ENCODE results near the gene CD300C. TPM values are rescaled to one million over a fixed set of nuclear protein-coding genes. Genes with fewer than 3 reads are reported as not detected.
A peak's percentile ranks its signal among the peaks of the same experiment; 100 is the strongest.

Gene CD300C
- total and polyA plus RNA-seq, 10 of the 15 experiments (the other 5 are each of a cell fraction or from before 2014, with no cell fraction given), result 0.12 to 0.38 (median 0.23) TPM; not detected in 3

DNA sequence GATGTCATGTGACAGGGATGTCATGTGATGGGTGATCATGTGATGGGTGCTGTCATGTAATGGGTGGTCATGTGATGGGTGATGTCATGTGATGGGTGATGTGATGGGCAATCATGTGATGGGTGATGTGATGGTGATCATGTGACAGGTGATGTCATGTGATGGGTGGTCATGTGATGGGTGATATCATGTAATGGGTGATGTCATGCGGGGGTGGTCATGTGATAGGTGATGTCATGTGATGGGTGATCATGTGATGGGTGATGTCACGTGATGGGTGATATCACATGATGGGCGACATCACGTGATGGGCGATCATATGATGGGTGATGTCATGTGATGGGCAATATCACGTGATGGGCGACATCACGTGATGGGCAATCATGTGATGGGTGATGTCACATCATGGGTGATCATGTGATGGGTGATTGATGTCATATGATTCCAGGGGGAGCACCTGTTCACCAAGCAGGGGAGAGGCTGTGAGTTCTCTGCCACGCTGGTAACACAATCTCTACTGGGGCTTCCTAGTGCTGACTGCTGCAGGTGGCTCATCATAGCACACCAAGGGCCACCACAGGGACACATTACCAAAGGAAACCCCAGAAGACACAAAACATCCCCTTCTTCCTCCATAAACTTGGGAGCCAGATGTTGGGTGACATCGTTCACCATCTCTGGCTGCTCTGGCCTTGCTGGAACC, 31.1 kb downstream of the CD300C start (continued):
- TF ChIP-seq, protein P1, sequence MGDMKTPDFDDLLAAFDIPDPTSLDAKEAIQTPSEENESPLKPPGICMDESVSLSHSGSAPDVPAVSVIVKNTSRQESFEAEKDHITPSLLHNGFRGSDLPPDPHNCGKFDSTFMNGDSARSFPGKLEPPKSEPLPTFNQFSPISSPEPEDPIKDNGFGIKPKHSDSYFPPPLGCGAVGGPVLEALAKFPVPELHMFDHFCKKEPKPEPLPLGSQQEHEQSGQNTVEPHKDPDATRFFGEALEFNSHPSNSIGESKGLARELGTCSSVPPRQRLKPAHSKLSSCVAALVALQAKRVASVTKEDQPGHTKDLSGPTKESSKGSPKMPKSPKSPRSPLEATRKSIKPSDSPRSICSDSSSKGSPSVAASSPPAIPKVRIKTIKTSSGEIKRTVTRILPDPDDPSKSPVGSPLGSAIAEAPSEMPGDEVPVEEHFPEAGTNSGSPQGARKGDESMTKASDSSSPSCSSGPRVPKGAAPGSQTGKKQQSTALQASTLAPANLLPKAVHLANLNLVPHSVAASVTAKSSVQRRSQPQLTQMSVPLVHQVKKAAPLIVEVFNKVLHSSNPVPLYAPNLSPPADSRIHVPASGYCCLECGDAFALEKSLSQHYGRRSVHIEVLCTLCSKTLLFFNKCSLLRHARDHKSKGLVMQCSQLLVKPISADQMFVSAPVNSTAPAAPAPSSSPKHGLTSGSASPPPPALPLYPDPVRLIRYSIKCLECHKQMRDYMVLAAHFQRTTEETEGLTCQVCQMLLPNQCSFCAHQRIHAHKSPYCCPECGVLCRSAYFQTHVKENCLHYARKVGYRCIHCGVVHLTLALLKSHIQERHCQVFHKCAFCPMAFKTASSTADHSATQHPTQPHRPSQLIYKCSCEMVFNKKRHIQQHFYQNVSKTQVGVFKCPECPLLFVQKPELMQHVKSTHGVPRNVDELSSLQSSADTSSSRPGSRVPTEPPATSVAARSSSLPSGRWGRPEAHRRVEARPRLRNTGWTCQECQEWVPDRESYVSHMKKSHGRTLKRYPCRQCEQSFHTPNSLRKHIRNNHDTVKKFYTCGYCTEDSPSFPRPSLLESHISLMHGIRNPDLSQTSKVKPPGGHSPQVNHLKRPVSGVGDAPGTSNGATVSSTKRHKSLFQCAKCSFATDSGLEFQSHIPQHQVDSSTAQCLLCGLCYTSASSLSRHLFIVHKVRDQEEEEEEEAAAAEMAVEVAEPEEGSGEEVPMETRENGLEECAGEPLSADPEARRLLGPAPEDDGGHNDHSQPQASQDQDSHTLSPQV (IDR thresholded peaks at IDR 0.05), result no peak
- TF ChIP-seq, protein P2, sequence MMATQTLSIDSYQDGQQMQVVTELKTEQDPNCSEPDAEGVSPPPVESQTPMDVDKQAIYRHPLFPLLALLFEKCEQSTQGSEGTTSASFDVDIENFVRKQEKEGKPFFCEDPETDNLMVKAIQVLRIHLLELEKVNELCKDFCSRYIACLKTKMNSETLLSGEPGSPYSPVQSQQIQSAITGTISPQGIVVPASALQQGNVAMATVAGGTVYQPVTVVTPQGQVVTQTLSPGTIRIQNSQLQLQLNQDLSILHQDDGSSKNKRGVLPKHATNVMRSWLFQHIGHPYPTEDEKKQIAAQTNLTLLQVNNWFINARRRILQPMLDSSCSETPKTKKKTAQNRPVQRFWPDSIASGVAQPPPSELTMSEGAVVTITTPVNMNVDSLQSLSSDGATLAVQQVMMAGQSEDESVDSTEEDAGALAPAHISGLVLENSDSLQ (IDR thresholded peaks at IDR 0.05), result peak; percentile 68; the same call in 1 of the 2 replicates
- TF ChIP-seq, protein P3, sequence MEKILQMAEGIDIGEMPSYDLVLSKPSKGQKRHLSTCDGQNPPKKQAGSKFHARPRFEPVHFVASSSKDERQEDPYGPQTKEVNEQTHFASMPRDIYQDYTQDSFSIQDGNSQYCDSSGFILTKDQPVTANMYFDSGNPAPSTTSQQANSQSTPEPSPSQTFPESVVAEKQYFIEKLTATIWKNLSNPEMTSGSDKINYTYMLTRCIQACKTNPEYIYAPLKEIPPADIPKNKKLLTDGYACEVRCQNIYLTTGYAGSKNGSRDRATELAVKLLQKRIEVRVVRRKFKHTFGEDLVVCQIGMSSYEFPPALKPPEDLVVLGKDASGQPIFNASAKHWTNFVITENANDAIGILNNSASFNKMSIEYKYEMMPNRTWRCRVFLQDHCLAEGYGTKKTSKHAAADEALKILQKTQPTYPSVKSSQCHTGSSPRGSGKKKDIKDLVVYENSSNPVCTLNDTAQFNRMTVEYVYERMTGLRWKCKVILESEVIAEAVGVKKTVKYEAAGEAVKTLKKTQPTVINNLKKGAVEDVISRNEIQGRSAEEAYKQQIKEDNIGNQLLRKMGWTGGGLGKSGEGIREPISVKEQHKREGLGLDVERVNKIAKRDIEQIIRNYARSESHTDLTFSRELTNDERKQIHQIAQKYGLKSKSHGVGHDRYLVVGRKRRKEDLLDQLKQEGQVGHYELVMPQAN (conservative IDR thresholded peaks at IDR 0.05), result no peak
- TF ChIP-seq, protein P4, sequence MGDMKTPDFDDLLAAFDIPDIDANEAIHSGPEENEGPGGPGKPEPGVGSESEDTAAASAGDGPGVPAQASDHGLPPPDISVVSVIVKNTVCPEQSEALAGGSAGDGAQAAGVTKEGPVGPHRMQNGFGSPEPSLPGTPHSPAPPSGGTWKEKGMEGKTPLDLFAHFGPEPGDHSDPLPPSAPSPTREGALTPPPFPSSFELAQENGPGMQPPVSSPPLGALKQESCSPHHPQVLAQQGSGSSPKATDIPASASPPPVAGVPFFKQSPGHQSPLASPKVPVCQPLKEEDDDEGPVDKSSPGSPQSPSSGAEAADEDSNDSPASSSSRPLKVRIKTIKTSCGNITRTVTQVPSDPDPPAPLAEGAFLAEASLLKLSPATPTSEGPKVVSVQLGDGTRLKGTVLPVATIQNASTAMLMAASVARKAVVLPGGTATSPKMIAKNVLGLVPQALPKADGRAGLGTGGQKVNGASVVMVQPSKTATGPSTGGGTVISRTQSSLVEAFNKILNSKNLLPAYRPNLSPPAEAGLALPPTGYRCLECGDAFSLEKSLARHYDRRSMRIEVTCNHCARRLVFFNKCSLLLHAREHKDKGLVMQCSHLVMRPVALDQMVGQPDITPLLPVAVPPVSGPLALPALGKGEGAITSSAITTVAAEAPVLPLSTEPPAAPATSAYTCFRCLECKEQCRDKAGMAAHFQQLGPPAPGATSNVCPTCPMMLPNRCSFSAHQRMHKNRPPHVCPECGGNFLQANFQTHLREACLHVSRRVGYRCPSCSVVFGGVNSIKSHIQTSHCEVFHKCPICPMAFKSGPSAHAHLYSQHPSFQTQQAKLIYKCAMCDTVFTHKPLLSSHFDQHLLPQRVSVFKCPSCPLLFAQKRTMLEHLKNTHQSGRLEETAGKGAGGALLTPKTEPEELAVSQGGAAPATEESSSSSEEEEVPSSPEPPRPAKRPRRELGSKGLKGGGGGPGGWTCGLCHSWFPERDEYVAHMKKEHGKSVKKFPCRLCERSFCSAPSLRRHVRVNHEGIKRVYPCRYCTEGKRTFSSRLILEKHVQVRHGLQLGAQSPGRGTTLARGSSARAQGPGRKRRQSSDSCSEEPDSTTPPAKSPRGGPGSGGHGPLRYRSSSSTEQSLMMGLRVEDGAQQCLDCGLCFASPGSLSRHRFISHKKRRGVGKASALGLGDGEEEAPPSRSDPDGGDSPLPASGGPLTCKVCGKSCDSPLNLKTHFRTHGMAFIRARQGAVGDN (IDR thresholded peaks at IDR 0.05), result no peak
- TF ChIP-seq SMARCA5 (IDR thresholded peaks at IDR 0.05), result no peak
- TF ChIP-seq, protein P5, sequence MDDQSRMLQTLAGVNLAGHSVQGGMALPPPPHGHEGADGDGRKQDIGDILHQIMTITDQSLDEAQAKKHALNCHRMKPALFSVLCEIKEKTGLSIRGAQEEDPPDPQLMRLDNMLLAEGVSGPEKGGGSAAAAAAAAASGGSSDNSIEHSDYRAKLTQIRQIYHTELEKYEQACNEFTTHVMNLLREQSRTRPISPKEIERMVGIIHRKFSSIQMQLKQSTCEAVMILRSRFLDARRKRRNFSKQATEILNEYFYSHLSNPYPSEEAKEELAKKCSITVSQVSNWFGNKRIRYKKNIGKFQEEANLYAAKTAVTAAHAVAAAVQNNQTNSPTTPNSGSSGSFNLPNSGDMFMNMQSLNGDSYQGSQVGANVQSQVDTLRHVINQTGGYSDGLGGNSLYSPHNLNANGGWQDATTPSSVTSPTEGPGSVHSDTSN (IDR thresholded peaks at IDR 0.05; ENCODE audit: insufficient replicate concordance, low read depth, low read length), result peak; percentile 43
- no peak for TF ChIP-seq CHD1 (IDR thresholded peaks at IDR 0.05; ENCODE audit: low read depth, low read length)
- TF ChIP-seq, protein P6, sequence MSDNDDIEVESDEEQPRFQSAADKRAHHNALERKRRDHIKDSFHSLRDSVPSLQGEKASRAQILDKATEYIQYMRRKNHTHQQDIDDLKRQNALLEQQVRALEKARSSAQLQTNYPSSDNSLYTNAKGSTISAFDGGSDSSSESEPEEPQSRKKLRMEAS (IDR thresholded peaks at IDR 0.05; ENCODE audit: low read depth, low read length), result no peak
- no peak; the same call in 1 of the 2 replicates for TF ChIP-seq SIN3A (IDR thresholded peaks at IDR 0.05; ENCODE audit: low read depth, low read length)
- peak; percentile 60 for TF ChIP-seq SREBF1 (IDR thresholded peaks at IDR 0.05; ENCODE audit: low read length)
- no peak for TF ChIP-seq BMI1 (IDR thresholded peaks at IDR 0.05; ENCODE audit: borderline replicate concordance)
- no peak for TF ChIP-seq NFYA (IDR thresholded peaks at IDR 0.05; ENCODE audit: borderline replicate concordance, low read depth, low read length)
- TF ChIP-seq NBN (IDR thresholded peaks at IDR 0.05), result peak; percentile 41
- TF ChIP-seq, protein P7, sequence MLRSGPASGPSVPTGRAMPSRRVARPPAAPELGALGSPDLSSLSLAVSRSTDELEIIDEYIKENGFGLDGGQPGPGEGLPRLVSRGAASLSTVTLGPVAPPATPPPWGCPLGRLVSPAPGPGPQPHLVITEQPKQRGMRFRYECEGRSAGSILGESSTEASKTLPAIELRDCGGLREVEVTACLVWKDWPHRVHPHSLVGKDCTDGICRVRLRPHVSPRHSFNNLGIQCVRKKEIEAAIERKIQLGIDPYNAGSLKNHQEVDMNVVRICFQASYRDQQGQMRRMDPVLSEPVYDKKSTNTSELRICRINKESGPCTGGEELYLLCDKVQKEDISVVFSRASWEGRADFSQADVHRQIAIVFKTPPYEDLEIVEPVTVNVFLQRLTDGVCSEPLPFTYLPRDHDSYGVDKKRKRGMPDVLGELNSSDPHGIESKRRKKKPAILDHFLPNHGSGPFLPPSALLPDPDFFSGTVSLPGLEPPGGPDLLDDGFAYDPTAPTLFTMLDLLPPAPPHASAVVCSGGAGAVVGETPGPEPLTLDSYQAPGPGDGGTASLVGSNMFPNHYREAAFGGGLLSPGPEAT (IDR thresholded peaks at IDR 0.05; ENCODE audit: low read depth), result peak; percentile 15; the same call in 1 of the 2 replicates

Data from GM12878 (cell line).